GM21367 (cell line): ENCODE measurements around the gene STARD13.

Experiments
- ATAC-seq: cut with Tn5 transposase; IDR thresholded peaks from one replicate; pipeline ENCODE4 v1.9.1; 2021; ENCODE audit not compliant: unreplicated experiment

STARD13 gene

DNA sequence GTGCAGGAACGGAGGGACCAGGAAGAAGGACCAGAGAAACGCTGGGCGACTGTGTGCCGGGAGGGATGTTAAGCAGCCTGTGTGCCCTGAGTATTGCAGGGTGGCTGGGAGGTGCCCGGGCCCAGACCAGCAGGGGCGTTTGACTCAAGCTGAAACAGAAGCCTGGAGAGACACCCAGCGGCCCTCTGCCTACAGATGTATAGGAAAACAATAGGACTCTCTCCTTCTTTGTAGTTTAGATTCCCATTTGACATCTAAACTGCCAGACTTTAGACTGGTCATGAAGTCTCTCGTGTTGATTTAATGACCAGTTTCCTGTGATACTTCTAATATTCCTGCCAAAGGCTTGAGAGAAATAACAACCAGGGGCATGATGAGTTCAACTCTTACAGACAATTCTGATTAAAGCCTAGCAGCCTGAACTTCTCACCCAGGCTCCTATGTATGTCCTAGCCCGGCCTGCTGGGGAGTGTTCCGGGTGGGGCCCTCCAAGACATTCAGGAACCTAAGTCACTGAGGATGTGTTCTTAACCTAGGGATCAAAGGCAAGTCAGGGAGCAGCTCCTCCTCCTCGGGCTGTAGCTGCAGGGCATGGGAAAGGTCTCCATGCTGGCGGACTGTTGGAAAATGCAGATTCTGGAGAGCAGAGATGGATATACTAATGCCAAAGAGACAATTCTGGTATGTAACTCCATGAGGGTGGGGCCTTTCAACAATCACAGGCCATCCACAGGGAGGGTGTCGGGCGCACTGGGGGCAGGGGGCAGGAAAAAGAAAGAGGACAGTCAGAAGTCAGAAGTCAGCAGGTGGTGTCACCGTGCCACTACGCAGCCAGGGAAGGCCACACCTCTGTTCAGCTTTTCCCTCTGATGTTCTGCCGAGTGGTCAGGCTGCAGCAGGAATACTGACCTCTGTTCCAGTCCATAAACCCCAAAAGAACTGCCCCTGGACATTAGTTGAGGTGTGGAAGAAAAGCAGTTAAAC, 131.8 kb downstream of the STARD13 start:
- no peak for ATAC-seq

DNA sequence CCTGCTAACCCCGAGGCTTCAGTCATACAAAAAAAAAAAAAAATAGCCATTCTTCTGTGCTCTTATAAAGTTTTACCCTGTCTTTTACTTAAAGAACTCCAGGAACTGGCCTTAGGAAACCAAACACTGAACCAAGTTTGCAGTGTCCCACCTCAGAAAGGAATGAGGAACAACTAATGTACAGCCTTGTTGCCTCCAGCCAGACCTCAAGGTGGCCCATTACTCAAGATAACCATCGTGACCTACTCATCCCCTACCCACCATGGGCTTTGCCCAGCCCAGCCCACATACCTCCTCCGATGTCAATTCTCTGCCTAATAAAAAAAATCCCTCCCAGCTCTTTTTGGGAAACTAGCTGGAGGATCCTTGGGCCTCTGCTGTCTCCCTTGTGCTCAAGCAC, 133.2 kb downstream of the STARD13 start:
- no peak for ATAC-seq

DNA sequence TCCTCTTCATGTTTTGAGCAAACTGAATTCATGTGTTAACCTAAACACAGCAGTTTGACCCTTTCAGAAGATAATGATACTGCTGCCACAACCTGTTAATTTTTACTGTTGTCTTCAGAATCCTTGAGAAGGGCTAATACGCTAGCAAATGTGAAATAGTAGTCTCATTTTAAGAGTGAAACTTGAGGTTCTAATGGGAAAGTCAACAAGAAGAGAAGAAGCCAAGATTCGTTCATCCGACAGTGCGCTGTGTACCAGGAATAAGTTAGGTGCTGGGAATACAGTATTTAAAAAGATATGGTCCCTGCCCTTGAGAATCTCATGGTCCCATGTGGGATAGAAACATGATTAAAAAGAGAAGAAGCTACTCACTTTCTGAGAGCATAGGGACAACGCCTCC, 134.9 kb downstream of the STARD13 start:
- no peak for ATAC-seq

DNA sequence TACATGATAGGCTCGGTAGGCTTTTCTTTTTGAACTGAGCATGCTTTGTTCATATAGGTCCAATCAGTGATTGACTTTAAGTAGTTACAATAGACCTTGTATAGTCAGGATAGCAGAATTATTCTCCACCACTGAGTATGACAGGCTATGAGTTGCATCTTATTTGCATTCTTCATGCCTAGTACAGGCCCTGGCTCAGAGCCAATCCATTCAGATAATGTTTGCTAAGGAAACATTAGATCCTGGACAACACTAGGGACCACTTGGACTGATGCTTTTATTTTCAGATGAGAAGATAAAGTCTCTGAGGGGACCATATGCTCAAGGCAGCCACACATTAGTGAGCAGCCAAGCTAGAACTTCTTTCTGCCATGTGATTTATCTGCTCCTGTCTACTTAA, 135.4 kb downstream of the STARD13 start:
- no peak for ATAC-seq

DNA sequence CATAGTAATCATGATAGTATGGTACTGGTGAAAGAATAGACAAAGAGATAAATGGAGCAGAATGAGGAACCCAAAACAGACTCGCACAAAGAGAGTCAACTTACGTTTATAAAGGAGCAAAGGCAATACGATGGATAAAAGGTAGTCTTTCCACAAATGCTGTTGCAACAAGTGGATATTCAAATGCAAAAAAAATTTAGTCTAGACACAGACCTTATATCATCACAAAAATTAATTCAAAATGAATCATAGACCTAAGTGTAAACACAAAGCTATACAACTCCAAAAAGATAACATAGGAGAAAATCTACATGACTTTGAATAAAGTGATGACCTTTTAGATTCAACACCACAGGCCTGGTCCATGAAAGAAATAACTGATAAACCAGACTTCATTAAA, 137.7 kb downstream of the STARD13 start:
- no peak for ATAC-seq

GRCh38 chr13:33146843-33147611, 138.5 kb downstream of the STARD13 start:
- ATAC-seq = peak; percentile 89

DNA sequence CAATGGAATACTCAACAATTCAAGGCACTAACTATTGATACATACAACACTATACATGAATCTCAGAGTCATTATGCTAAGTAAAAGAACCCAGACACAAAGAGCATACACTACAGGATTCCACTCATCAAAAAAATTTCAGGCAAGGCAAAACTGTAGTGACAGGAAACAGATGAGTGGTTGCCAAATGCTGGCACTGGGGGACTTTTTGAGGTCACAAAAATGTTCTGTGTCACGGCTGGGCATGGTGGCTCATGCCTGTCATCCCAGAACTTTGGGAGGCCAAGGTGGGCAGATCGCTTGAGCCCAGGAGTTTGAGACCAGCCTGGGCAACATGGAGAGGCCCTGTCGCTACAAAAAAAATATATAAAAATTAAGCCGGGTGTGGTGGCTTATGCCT, 139.9 kb downstream of the STARD13 start:
- no peak for ATAC-seq

GRCh38 chr13:33144358-33144784, 141.2 kb downstream of the STARD13 start:
- no peak for ATAC-seq

- ATAC-seq = no peak
These were observed 145.6 kb downstream of the STARD13 start for GRCh38 chr13:33139780-33140535.

GRCh38 chr13:33139184-33139583, 146.4 kb downstream of the STARD13 start:
- ATAC-seq = no peak

GRCh38 chr13:33138441-33138840, 147.1 kb downstream of the STARD13 start:
- ATAC-seq = no peak

DNA sequence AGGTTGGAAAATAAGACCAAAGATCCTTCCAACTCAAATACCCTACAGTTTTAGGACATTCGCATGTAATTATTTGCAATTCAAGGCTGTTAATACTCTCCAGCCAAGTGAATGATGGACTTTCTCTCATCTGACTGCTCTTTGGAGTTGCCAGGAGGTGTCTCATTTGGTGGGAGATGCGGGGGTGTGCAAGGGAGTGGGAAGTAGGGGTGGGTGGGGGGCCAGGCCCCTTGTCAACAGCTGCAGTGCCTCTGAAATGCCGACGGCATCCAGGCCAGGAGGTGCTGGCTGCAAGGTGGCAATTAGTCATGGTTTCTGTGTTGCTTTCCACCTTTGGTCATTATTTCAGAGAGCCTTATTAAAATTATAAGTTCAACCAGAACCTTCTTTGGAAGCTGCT, 147.8 kb downstream of the STARD13 start:
- no peak for ATAC-seq

DNA sequence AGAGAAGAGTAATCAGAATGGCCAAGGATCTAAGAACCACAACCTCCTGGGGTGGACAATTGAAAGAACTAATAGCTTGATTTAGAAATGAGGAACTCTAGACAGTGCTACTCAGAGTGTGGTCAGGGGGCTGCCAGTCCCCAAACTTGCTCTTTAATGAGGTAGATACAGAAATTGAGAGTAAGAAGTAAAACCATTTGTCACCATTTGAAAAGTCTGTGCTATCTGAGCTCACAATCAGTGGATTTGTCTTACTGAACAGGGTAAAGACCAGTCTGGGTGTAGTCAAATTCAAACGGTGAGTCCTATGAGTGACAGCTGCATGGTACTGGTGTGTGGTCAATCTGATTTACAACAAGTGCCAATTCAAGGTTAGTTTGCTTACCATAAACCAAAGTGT, 150.5 kb downstream of the STARD13 start:
- no peak for ATAC-seq

GRCh38 chr13:33134213-33134612, 151.3 kb downstream of the STARD13 start:
- no peak for ATAC-seq

GRCh38 chr13:33132644-33133440, 152.7 kb downstream of the STARD13 start:
- no peak for ATAC-seq

GRCh38 chr13:33129886-33130285, 155.7 kb downstream of the STARD13 start:
- ATAC-seq = no peak

DNA sequence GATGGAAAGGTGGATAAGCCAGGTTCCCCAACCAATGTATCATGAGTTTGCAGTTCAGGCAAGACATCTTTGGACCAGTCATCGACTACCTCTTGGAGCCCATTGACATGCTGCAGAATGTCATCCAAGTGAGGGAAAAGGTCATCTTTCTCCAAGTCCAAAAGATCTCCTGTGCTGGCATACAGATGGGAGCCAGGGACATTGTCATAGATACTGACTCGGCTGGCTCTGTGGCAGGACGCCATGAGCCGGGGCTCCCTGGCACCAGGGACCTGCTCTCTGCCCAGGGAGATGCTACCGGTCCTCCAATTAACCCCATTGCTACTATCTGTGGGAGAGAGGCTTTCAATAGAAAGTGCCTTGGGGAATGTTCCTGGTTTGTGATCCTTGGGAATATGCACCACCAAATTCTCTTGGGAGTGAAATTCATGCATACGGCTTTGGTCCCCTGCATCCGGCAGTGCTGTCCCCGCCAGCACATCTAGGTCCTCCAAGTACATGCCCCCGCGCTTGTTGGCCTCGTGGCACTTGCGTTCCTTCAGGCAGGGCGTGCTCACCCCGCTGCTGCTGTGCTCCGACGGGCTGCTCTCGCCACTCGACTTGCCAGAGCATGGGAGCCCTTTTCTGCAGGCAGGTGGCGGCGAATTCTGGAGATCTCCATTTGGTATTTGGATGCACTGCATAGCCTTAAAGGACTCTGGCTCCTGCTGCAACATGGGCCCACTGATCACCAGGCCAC, 156.3 kb downstream of the STARD13 start:
- ATAC-seq = no peak

DNA sequence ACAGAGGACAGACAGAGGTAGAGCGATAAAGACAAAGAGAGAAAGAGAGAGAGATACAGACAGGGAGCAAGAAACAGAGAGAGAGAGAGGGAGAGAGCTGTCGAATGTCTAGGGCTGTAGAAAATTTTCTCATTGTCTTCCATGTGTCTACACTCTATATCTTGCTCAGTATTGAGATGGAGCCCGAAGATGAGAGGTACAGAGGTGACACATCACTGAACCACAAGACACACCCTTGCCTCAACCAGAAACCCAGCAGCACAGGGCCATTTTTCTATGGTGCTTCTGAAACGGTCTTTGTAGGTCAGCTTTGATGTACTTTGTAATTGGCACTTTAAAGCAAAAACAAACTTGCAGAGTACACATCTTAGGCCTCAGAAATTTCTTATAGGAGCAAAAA, 157.4 kb downstream of the STARD13 start:
- ATAC-seq = no peak

- ATAC-seq = no peak
These were observed 158.5 kb downstream of the STARD13 start for GRCh38 chr13:33127009-33127551.
